Embryonic facial prominence (tissue), 1 donor: ENCODE data around the gene PCAT6.
"Not testable (repeated sequence)": the region's sequence is repeated elsewhere in the genome, so short reads cannot be mapped to it uniquely, and the experiment has no call there.

Source experiments
- DNase-seq: peaks from one replicate; pipeline ENCODE4 v3.0.0-alpha.2; 2016; ENCODE audit errors: extremely low spot score

PCAT6 gene

GRCh38 chr1:202807451-202807925 is 3.3 kb upstream of the PCAT6 start:
- no peak for DNase-seq

- DNase-seq = no peak
Measured at GRCh38 chr1:202807926-202808757, 2.6 kb upstream of the PCAT6 start, which contains the start of gene KDM5B. Gene KDM5B, minus strand, starts transcription at chr1:202808421. Its CDS starts 116 bp downstream, at chr1:202808305.

- DNase-seq = no peak
Measured at GRCh38 chr1:202809597-202810159, 1.1 kb upstream of the PCAT6 start.

- DNase-seq = no peak
Measured at GRCh38 chr1:202810193-202810614, 550 bp upstream of the PCAT6 start.

- no peak for DNase-seq
Measured at GRCh38 chr1:202811296-202812175, 782 bp downstream of the PCAT6 start.

- DNase-seq = no peak
Measured at GRCh38 chr1:202812176-202813026, 1.6 kb downstream of the PCAT6 start.

GRCh38 chr1:202815120-202815519 is 4.4 kb downstream of the PCAT6 start:
- no peak for DNase-seq

- no peak for DNase-seq
Measured at GRCh38 chr1:202818819-202819218, 8.1 kb downstream of the PCAT6 start.

GRCh38 chr1:202821467-202821866 is 10.7 kb downstream of the PCAT6 start:
- DNase-seq = no peak

GRCh38 chr1:202825748-202826147 is 15.0 kb downstream of the PCAT6 start:
- no peak for DNase-seq

GRCh38 chr1:202829223-202829622 is 18.5 kb downstream of the PCAT6 start:
- not testable (repeated sequence) for DNase-seq

- DNase-seq = no peak
Measured at GRCh38 chr1:202831906-202832305, 21.2 kb downstream of the PCAT6 start.

GRCh38 chr1:202834771-202835547 is 24.2 kb downstream of the PCAT6 start:
- no peak for DNase-seq

GRCh38 chr1:202835548-202836072 is 24.9 kb downstream of the PCAT6 start:
- DNase-seq = no peak

GRCh38 chr1:202836623-202837403 is 26.1 kb downstream of the PCAT6 start:
- DNase-seq = no peak

- no peak for DNase-seq
Measured at GRCh38 chr1:202837746-202838262, 27.1 kb downstream of the PCAT6 start.

- DNase-seq = no peak
Measured at GRCh38 chr1:202843081-202843480, 32.3 kb downstream of the PCAT6 start.

GRCh38 chr1:202844259-202844658 is 33.5 kb downstream of the PCAT6 start:
- DNase-seq = no peak

GRCh38 chr1:202844935-202845334 is 34.2 kb downstream of the PCAT6 start:
- no peak for DNase-seq
